K562 (cell line): ENCODE measurements around the gene MGRN1. TPM values are rescaled to one million over a fixed set of nuclear protein-coding genes. Genes with fewer than 3 reads are reported as not detected.

Source experiments
- ARNT ChIP-seq, 2 experiments: fragments of 450-650 bp; IDR thresholded peaks; 2 replicates each; pipeline ENCODE4 v1.6.1; 2016; ENCODE audit warnings: mild to moderate bottlenecking in 1 of 2
- CBFA2T2 ChIP-seq: fragments of 450-650 bp; conservative IDR thresholded peaks from 2 replicates; pipeline ENCODE4 v1.6.1; 2017; ENCODE audit warnings: mild to moderate bottlenecking
- FOXJ3 ChIP-seq: sonication (generic); formaldehyde crosslinking; IDR thresholded peaks from 2 replicates; pipeline ENCODE4 v1.4.0; 2020; ENCODE audit warnings: mild to moderate bottlenecking, missing genetic modification reagents
- HOXB6 ChIP-seq: fragments of 250-450 bp; sonication (Bioruptor Pico); IDR thresholded peaks from 2 replicates; pipeline ENCODE4 v1.5.1; 2022; ENCODE audit warnings: mild to moderate bottlenecking, borderline replicate concordance
- IRF2 ChIP-seq: sonication (generic); formaldehyde crosslinking; IDR thresholded peaks from 2 replicates; pipeline ENCODE4 v1.8.1; 2022; ENCODE audit warnings: mild to moderate bottlenecking, missing genetic modification reagents
- MXI1 ChIP-seq: IDR thresholded peaks from 2 replicates; pipeline ENCODE4 v1.6.1; 2011; ENCODE audit warnings: low read depth, mild to moderate bottlenecking, improper control_type of control experiment, low read length
- PPARD ChIP-seq: fragments of 250-450 bp; sonication (Bioruptor Pico); IDR thresholded peaks from 2 replicates; pipeline ENCODE4 v1.8.0; 2022; ENCODE audit warnings: inconsistent platforms, mild to moderate bottlenecking, moderate library complexity
- PTTG1 ChIP-seq: fragments of 450-650 bp; IDR thresholded peaks from 2 replicates; pipeline ENCODE4 v1.6.1; 2016; ENCODE audit warnings: low read depth, mild to moderate bottlenecking, missing genetic modification characterization, missing compliant biosample characterization
- PURB ChIP-seq: sonication (generic); formaldehyde crosslinking; IDR thresholded peaks from 2 replicates; pipeline ENCODE4 v1.9.0; 2021; ENCODE audit warnings: low read depth, mild to moderate bottlenecking, missing genetic modification reagents
- RBM15 ChIP-seq: fragments of 200-400 bp; formaldehyde crosslinking; IDR thresholded peaks from 2 replicates; pipeline ENCODE4 v1.6.1; 2018; ENCODE audit warnings: mild to moderate bottlenecking, low read length, moderate library complexity; ENCODE audit not compliant: insufficient read depth
- SIN3B ChIP-seq: fragments of 450-650 bp; IDR thresholded peaks from 2 replicates; pipeline ENCODE4 v1.6.1; 2017; ENCODE audit warnings: low read depth, mild to moderate bottlenecking, moderate library complexity
- SIX5 ChIP-seq, 2 experiments: IDR thresholded peaks; 2 replicates each; pipeline ENCODE4 v1.6.1; 2011; ENCODE audit warnings: low read length in 2 of 2, borderline replicate concordance in 1 of 2, low read depth in 1 of 2, mild to moderate bottlenecking in 1 of 2, moderate library complexity in 1 of 2; ENCODE audit not compliant: insufficient read depth in 1 of 2
- SMAD3 ChIP-seq: fragments of 450-650 bp; formaldehyde crosslinking; conservative IDR thresholded peaks from 2 replicates; pipeline ENCODE4 v1.4.0; 2020; ENCODE audit warnings: mild to moderate bottlenecking
- ZNF224 ChIP-seq: sonication (generic); formaldehyde crosslinking; IDR thresholded peaks from 2 replicates; pipeline ENCODE4 v1.8.0; 2022; ENCODE audit warnings: mild to moderate bottlenecking, missing genetic modification reagents
- ZNF384 ChIP-seq: IDR thresholded peaks from 2 replicates; pipeline ENCODE4 v1.6.1; 2012; ENCODE audit warnings: low read depth, low read length, improper control_type of control experiment
- ZNF551 ChIP-seq: fragments of 250-450 bp; sonication (Bioruptor Pico); IDR thresholded peaks from 2 replicates; pipeline ENCODE4 v1.5.0; 2021; ENCODE audit warnings: mild to moderate bottlenecking, moderate library complexity
- ZNF79 ChIP-seq: fragments of 250-450 bp; sonication (Bioruptor Pico); IDR thresholded peaks from 2 replicates; pipeline ENCODE4 v1.4.0; 2020; ENCODE audit warnings: low read depth, mild to moderate bottlenecking, moderate library complexity
- polyA plus RNA-seq, 8 experiments: library from polyadenylated mRNA; depleted of rRNA in 4 of 8; stranded (reverse) in 5 of 8; unstranded in 3 of 8; fragments of >200 nt; fragmentation: Nextera tagmentation in 2 of 8; fragmentation: Illumina TruSeq in 1 of 8; extraction: Ambion mirVana in 2 of 8; extraction: Trizol in 1 of 8; gene quantifications; 2 replicates each; pipeline versions ENCODE4 v1.2.1 to v1.2.3, GENCODE V29; 2011 to 2014; ENCODE audit warnings: inconsistent platforms in 1 of 8, missing spikeins in 1 of 8
- total RNA-seq, 7 experiments: library from RNA; depleted of rRNA in 6 of 7; stranded (reverse); fragments of >200 nt in 6 of 7; fragmentation: Illumina TruSeq in 2 of 7; extraction: Trizol in 2 of 7; gene quantifications; 2 replicates each; pipeline versions ENCODE4 v1.2.1 to v1.2.3, GENCODE V29; 2011 to 2021; ENCODE audit warnings: low replicate concordance in 1 of 7
- TF ChIP-seq, protein P1 (sequence below), 2 experiments: fragments of 250-450 bp in 1 of 2; fragments of 450-650 bp in 1 of 2; sonication (Bioruptor Pico) in 1 of 2; IDR thresholded peaks; 2 replicates each; pipeline versions ENCODE4 v1.6.1 to v1.8.0; 2016 to 2021; ENCODE audit warnings: mild to moderate bottlenecking in 2 of 2, moderate library complexity in 2 of 2, missing compliant biosample characterization in 1 of 2, missing genetic modification characterization in 1 of 2
- TF ChIP-seq, protein P2 (sequence below): fragments of 450-650 bp; IDR thresholded peaks from 2 replicates; pipeline ENCODE4 v1.6.1; 2018; ENCODE audit warnings: mild to moderate bottlenecking, low read depth; ENCODE audit not compliant: partially characterized antibody
- TF ChIP-seq, protein P3 (sequence below): fragments of 200-800 bp; sonication (Bioruptor generic); IDR thresholded peaks from 2 replicates; pipeline ENCODE4 v1.6.1; 2017; ENCODE audit warnings: missing genetic modification characterization, missing compliant biosample characterization
- TF ChIP-seq, protein P4 (sequence below): sonication (generic); formaldehyde crosslinking; IDR thresholded peaks from 2 replicates; pipeline ENCODE4 v1.8.1; 2023; ENCODE audit warnings: mild to moderate bottlenecking, missing genetic modification reagents, moderate library complexity
- TF ChIP-seq, protein P5 (sequence below), 3 experiments: fragments of 200-800 bp in 1 of 3; sonication (Bioruptor generic) in 1 of 3; sonication (generic) in 1 of 3; formaldehyde crosslinking in 1 of 3; IDR thresholded peaks; 2 replicates each; pipeline versions ENCODE4 v1.6.1 to v1.8.0; 2016 to 2022; ENCODE audit warnings: mild to moderate bottlenecking in 2 of 3, missing compliant biosample characterization in 2 of 3, missing genetic modification characterization in 2 of 3, missing genetic modification reagents in 1 of 3

Gene MGRN1
- total and polyA plus RNA-seq, 9 of the 15 experiments (the other 6 are each of a cell fraction or from before 2014, with no cell fraction given), result 0.15 to 37.9 (median 6.0) TPM

DNA sequence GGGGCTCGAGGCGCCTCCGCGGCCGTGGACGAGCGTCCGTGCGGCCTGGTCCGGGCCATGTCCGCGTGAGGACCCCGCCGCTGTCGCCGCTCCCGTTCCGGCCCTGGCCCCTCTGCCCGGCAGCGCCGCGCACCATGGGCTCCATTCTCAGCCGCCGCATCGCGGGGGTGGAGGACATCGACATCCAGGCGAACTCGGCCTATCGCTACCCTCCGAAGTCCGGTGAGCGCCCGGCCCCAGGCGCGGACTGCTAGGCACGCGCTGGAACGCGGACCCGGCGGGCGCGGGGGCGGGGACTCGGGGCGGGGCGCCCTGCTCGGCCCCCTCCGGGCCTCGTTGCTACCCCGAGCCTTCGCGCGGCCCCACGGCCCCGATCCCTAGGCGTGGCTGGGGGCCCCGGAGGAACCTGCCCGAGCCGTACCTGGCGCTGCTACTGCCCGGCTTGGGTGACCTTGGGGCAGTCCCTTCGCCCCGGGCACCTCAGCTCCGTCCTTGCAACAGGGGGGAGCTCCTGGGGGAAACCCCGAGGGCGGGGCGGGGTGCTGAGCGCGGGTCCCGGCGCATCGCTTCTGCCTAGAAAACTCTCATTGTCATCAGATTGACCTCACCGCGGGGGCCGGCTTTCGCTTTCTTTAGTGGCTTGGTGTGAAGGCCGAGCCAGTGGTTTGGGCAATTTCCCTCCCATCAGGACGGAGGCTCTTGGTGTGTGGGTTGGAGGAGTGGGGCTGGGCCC lies 367 bp downstream of the MGRN1 start (continued):
- TF ChIP-seq, protein P1, sequence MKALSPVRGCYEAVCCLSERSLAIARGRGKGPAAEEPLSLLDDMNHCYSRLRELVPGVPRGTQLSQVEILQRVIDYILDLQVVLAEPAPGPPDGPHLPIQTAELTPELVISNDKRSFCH (CRISPR knock-in tag; IDR thresholded peaks at IDR 0.05), result no peak
- TF ChIP-seq, protein P1 (tag; IDR thresholded peaks at IDR 0.05), result 0 out of 2 replicates have a peak, but pooled peaks have one; percentile 26
- TF ChIP-seq MXI1 (no peak), ARNT (IDR thresholded peaks at IDR 0.05) (no peak), ZNF384 (no peak), SMAD3 (CRISPR knock-in tag) (no peak), CBFA2T2 (no peak), IRF2 (CRISPR knock-in tag) (no peak), PTTG1 (tag) (no peak), ZNF224 (CRISPR knock-in tag) (no peak), HOXB6 (no peak), ZNF79 (no peak), RBM15 (no peak), SIX5 (IDR thresholded peaks at IDR 0.05; ENCODE audit: borderline replicate concordance in 1 of 2, insufficient read depth in 1 of 2, low read depth in 1 of 2, low read length in 2 of 2) (no peak), PPARD (CRISPR knock-in tag) (no peak), SIN3B (no peak; the same call in 1 of the 2 replicates), ZNF551 (no peak), PURB (CRISPR knock-in tag) (no peak), FOXJ3 (CRISPR knock-in tag) (no peak)
- TF ChIP-seq, protein P2, sequence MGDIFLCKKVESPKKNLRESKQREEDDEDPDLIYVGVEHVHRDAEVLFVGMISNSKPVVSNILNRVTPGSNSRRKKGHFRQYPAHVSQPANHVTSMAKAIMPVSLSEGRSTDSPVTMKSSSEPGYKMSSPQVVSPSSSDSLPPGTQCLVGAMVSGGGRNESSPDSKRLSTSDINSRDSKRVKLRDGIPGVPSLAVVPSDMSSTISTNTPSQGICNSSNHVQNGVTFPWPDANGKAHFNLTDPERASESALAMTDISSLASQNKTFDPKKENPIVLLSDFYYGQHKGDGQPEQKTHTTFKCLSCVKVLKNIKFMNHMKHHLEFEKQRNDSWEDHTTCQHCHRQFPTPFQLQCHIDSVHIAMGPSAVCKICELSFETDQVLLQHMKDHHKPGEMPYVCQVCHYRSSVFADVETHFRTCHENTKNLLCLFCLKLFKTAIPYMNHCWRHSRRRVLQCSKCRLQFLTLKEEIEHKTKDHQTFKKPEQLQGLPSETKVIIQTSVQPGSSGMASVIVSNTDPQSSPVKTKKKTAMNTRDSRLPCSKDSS, result no peak
- TF ChIP-seq, protein P3, sequence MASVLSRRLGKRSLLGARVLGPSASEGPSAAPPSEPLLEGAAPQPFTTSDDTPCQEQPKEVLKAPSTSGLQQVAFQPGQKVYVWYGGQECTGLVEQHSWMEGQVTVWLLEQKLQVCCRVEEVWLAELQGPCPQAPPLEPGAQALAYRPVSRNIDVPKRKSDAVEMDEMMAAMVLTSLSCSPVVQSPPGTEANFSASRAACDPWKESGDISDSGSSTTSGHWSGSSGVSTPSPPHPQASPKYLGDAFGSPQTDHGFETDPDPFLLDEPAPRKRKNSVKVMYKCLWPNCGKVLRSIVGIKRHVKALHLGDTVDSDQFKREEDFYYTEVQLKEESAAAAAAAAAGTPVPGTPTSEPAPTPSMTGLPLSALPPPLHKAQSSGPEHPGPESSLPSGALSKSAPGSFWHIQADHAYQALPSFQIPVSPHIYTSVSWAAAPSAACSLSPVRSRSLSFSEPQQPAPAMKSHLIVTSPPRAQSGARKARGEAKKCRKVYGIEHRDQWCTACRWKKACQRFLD (CRISPR knock-in tag), result no peak
- TF ChIP-seq, protein P4, sequence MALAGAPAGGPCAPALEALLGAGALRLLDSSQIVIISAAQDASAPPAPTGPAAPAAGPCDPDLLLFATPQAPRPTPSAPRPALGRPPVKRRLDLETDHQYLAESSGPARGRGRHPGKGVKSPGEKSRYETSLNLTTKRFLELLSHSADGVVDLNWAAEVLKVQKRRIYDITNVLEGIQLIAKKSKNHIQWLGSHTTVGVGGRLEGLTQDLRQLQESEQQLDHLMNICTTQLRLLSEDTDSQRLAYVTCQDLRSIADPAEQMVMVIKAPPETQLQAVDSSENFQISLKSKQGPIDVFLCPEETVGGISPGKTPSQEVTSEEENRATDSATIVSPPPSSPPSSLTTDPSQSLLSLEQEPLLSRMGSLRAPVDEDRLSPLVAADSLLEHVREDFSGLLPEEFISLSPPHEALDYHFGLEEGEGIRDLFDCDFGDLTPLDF, result no peak
- TF ChIP-seq, protein P5, sequence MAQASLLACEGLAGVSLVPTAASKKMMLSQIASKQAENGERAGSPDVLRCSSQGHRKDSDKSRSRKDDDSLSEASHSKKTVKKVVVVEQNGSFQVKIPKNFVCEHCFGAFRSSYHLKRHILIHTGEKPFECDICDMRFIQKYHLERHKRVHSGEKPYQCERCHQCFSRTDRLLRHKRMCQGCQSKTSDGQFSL (CRISPR knock-in tag; IDR thresholded peaks at IDR 0.05), result 0 out of 2 replicates have a peak, but pooled peaks have one; percentile 60
- TF ChIP-seq, protein P5 (tag; IDR thresholded peaks at IDR 0.05), result no peak
